H9 (cell line): ENCODE measurements around the gene HFE. TPM values are rescaled to one million over a fixed set of nuclear protein-coding genes. Genes with fewer than 3 reads are reported as not detected.

Source experiments
- DNase-seq: peaks from one replicate; pipeline ENCODE4 v3.0.0-alpha.2; 2017
- H2AFZ ChIP-seq: one replicate; pipeline ENCODE4 v1.6.1; 2013; ENCODE audit warnings: mild to moderate bottlenecking, low read length, control low read depth, moderate library complexity
- H2AK5ac ChIP-seq: 2 replicates; pipeline ENCODE4 v1.6.1; 2013; ENCODE audit warnings: low read length, control low read depth, mixed read lengths; ENCODE audit not compliant: insufficient read length
- H2BK120ac ChIP-seq: one replicate; pipeline ENCODE4 v1.6.1; 2013; ENCODE audit warnings: low read depth, mild to moderate bottlenecking, low read length, control low read depth, inconsistent platforms; ENCODE audit not compliant: poor library complexity, severe bottlenecking
- H2BK12ac ChIP-seq: 2 replicates; pipeline ENCODE4 v1.6.1; 2013; ENCODE audit warnings: low read length, control low read depth, mixed read lengths, low read depth; ENCODE audit not compliant: insufficient read length
- H2BK15ac ChIP-seq: 2 replicates; pipeline ENCODE4 v1.6.1; 2013; ENCODE audit warnings: low read depth, low read length, control low read depth
- H2BK20ac ChIP-seq: one replicate; pipeline ENCODE4 v1.6.1; 2013; ENCODE audit warnings: low read depth, mild to moderate bottlenecking, low read length, control low read depth, inconsistent platforms; ENCODE audit not compliant: poor library complexity, severe bottlenecking
- H2BK5ac ChIP-seq: 2 replicates; pipeline ENCODE4 v1.6.1; 2013; ENCODE audit warnings: low read length, control low read depth, mixed read lengths; ENCODE audit not compliant: insufficient read length
- H3K14ac ChIP-seq: 2 replicates; pipeline ENCODE4 v1.6.1; 2013; ENCODE audit warnings: low read length, control low read depth; ENCODE audit not compliant: insufficient read depth
- H3K18ac ChIP-seq: 2 replicates; pipeline ENCODE4 v1.6.1; 2013; ENCODE audit warnings: low read depth, mild to moderate bottlenecking, mixed read lengths, low read length, control low read depth; ENCODE audit not compliant: insufficient read length
- H3K23ac ChIP-seq: 2 replicates; pipeline ENCODE4 v1.6.1; 2013; ENCODE audit warnings: low read length, control low read depth, mixed read lengths, low read depth; ENCODE audit not compliant: insufficient read length
- H3K23me2 ChIP-seq: 2 replicates; pipeline ENCODE4 v1.6.1; 2013; ENCODE audit warnings: low read depth, mild to moderate bottlenecking, mixed read lengths, low read length, control low read depth; ENCODE audit not compliant: insufficient read length, poor library complexity, severe bottlenecking
- H3K27ac ChIP-seq: 2 replicates; pipeline ENCODE4 v1.5.1; 2013; ENCODE audit warnings: low read length, control low read depth, mixed read lengths, low read depth; ENCODE audit not compliant: insufficient read length
- H3K27me3 ChIP-seq: 2 replicates; pipeline ENCODE4 v1.6.1; 2013; ENCODE audit warnings: low read length, control low read depth, inconsistent platforms; ENCODE audit not compliant: insufficient read depth
- H3K4ac ChIP-seq: 2 replicates; pipeline ENCODE4 v1.6.1; 2013; ENCODE audit warnings: low read depth, mild to moderate bottlenecking, control low read depth, inconsistent platforms, low read length, moderate library complexity
- H3K4me1 ChIP-seq: 2 replicates; pipeline ENCODE4 v1.6.1; 2013; ENCODE audit warnings: low read length, control low read depth, inconsistent platforms; ENCODE audit not compliant: insufficient read depth
- H3K4me2 ChIP-seq: 2 replicates; pipeline ENCODE4 v1.6.1; 2013; ENCODE audit warnings: low read length, control low read depth, mixed read lengths; ENCODE audit not compliant: insufficient read length, insufficient read depth
- H3K56ac ChIP-seq: 2 replicates; pipeline ENCODE4 v1.6.1; 2013; ENCODE audit warnings: low read depth, mild to moderate bottlenecking, mixed read lengths, low read length, control low read depth; ENCODE audit not compliant: insufficient read length
- H3K79me1 ChIP-seq: 2 replicates; pipeline ENCODE4 v1.6.1; 2013; ENCODE audit warnings: low read depth, mild to moderate bottlenecking, moderate library complexity, low read length, control low read depth, inconsistent platforms; ENCODE audit not compliant: insufficient read depth, poor library complexity, severe bottlenecking
- H3K79me2 ChIP-seq: 2 replicates; pipeline ENCODE4 v1.6.1; 2013; ENCODE audit warnings: low read length, control low read depth, inconsistent platforms; ENCODE audit not compliant: insufficient read depth
- H3K9ac ChIP-seq: 2 replicates; pipeline ENCODE4 v1.6.1; 2013; ENCODE audit warnings: low read length, control low read depth, mixed read lengths; ENCODE audit not compliant: insufficient read length; ENCODE audit errors: extremely low read depth
- H3K9me3 ChIP-seq: one replicate; pipeline ENCODE4 v1.6.1; 2013; ENCODE audit warnings: low read depth, low read length, inconsistent platforms; ENCODE audit not compliant: control insufficient read depth
- H3T11ph ChIP-seq: one replicate; pipeline ENCODE4 v1.6.1; 2013; ENCODE audit warnings: mild to moderate bottlenecking, low read length, control low read depth, inconsistent platforms
- H4K20me1 ChIP-seq: one replicate; pipeline ENCODE4 v1.6.1; 2013; ENCODE audit not compliant: control insufficient read depth, insufficient read length, insufficient read depth
- H4K5ac ChIP-seq: 2 replicates; pipeline ENCODE4 v1.6.1; 2013; ENCODE audit warnings: low read depth, mild to moderate bottlenecking, mixed read lengths, low read length, control low read depth; ENCODE audit not compliant: insufficient read length
- H4K8ac ChIP-seq: replicated peaks from 2 replicates; pipeline ENCODE4 v1.6.1; 2013; ENCODE audit warnings: low read length, control low read depth, mixed read lengths, low read depth; ENCODE audit not compliant: insufficient read length
- H4K91ac ChIP-seq: 2 replicates; pipeline ENCODE4 v1.6.1; 2013; ENCODE audit warnings: low read depth, mild to moderate bottlenecking, moderate library complexity, mixed read lengths, low read length, control low read depth; ENCODE audit not compliant: insufficient read length
- H3K27ac Mint-ChIP-seq, 3 experiments: 2 replicates in 2 of 3; 3 replicates in 1 of 3; pipeline ENCODE4 v1.8.0; 2020 to 2021; ENCODE audit warnings: mixed read lengths in 3 of 3, mild to moderate bottlenecking in 1 of 3, moderate library complexity in 1 of 3
- H3K27me3 Mint-ChIP-seq: 2 replicates; pipeline ENCODE4 v1.8.0; 2021; ENCODE audit warnings: low read depth, mild to moderate bottlenecking, moderate library complexity, mixed read lengths
- H3K36me3 Mint-ChIP-seq, 3 experiments: 2 replicates in 2 of 3; 3 replicates in 1 of 3; pipeline ENCODE4 v1.8.0; 2020 to 2021; ENCODE audit warnings: low read depth in 3 of 3, mixed read lengths in 3 of 3; ENCODE audit not compliant: insufficient read depth in 1 of 3
- H3K4me1 Mint-ChIP-seq, 2 experiments: 2 replicates each; pipeline ENCODE4 v1.8.0; 2020; ENCODE audit warnings: mixed read lengths in 2 of 2
- H3K4me3 Mint-ChIP-seq, 2 experiments: 2 replicates in 1 of 2; 3 replicates in 1 of 2; pipeline ENCODE4 v1.8.0; 2020 to 2021; ENCODE audit warnings: mild to moderate bottlenecking in 2 of 2, mixed read lengths in 2 of 2, moderate library complexity in 1 of 2
- H3K9me3 Mint-ChIP-seq, 2 experiments: 2 replicates in 1 of 2; 3 replicates in 1 of 2; pipeline ENCODE4 v1.8.0; 2020; ENCODE audit warnings: mild to moderate bottlenecking in 2 of 2, mixed read lengths in 2 of 2, moderate library complexity in 1 of 2
- WGBS: extraction: QIAGEN DNeasy Blood & Tissue Kit; methylation state at CpG from one replicate; pipeline ENCODE4 v1.1.7; 2013; ENCODE audit warnings: missing lambda C conversion rate, low lambda C conversion rate, mixed read lengths; ENCODE audit not compliant: insufficient read length; ENCODE audit errors: extremely low coverage; 5-methylcytosine and 5-hydroxymethylcytosine counted together
- total RNA-seq: library from RNA; stranded (reverse); gene quantifications from 2 replicates; pipeline ENCODE4 v1.2.1, GENCODE V29; 2021
- TF ChIP-seq, protein P1 (sequence below): fragments of 200-600 bp; sonication (generic); conservative IDR thresholded peaks from 3 replicates; pipeline ENCODE4 v1.8.0; 2021; ENCODE audit warnings: antibody characterized with exemption, mild to moderate bottlenecking

HFE gene
- total RNA-seq, 1 experiment from 2014 or later = 0.98 TPM

DNA sequence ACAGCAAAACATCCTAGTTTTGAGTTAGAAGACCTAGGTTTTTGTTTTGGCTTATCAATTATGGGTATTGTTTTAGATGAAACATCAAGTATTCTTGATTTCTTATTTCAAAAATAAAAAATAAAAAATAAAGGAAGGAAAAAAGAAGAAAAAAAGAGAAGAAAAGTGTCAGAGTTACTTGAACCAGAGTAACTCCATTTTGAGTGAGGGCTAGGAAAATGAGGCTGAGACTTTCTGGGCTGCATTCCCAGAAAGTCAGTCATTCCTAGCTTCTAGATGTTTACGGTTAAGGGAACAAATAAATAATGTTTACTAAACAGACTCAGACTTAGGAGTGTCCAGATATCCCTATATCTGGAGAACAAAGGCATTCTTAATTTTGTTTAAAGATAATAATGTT lies 45.3 kb upstream of the HFE start:
- peaks cover 0 to 2% of the 10 kb centered on the region in 2 experiments; a peak in 2 of 5 replicates for H3K9me3 Mint-ChIP-seq
- peaks cover 11 to 21% of the 10 kb centered on the region in 2 experiments for H3K4me1 Mint-ChIP-seq
- Histone ChIP-seq H3K79me1 (no peaks in the 10 kb centered on the region), H2BK12ac (no peak overlapping the region), H4K20me1 (no peaks in the 10 kb centered on the region), H3K9me3 (no peaks in the 10 kb centered on the region), H3T11ph (no peak overlapping the region), H2BK20ac (no peak overlapping the region), H3K4me1 (no peaks in the 10 kb centered on the region), H2BK15ac (no peak overlapping the region), H3K9ac (no peak overlapping the region), H3K14ac (no peak overlapping the region), H3K4me2 (no peak overlapping the region), H3K27ac (no peak overlapping the region), H3K18ac (no peak overlapping the region), H4K8ac (no peak overlapping the region), H2BK120ac (no peak overlapping the region), H4K5ac (no peak overlapping the region), H3K56ac (no peak overlapping the region), H3K4ac (no peak overlapping the region), H3K79me2 (no peaks in the 10 kb centered on the region), H3K27me3 (no peaks in the 10 kb centered on the region), H2AFZ (no peak overlapping the region), H3K23ac (no peak overlapping the region), H2BK5ac (no peak overlapping the region), H4K91ac (no peak overlapping the region), H2AK5ac (no peak overlapping the region), H3K23me2 (peaks cover 8% of the 10 kb centered on the region)
- TF ChIP-seq, protein P1, sequence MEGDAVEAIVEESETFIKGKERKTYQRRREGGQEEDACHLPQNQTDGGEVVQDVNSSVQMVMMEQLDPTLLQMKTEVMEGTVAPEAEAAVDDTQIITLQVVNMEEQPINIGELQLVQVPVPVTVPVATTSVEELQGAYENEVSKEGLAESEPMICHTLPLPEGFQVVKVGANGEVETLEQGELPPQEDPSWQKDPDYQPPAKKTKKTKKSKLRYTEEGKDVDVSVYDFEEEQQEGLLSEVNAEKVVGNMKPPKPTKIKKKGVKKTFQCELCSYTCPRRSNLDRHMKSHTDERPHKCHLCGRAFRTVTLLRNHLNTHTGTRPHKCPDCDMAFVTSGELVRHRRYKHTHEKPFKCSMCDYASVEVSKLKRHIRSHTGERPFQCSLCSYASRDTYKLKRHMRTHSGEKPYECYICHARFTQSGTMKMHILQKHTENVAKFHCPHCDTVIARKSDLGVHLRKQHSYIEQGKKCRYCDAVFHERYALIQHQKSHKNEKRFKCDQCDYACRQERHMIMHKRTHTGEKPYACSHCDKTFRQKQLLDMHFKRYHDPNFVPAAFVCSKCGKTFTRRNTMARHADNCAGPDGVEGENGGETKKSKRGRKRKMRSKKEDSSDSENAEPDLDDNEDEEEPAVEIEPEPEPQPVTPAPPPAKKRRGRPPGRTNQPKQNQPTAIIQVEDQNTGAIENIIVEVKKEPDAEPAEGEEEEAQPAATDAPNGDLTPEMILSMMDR = no peak
- no peaks in the 10 kb centered on the region for H3K27me3 Mint-ChIP-seq
- no peak for DNase-seq
- H3K36me3 Mint-ChIP-seq = peaks cover 0 to 8% (median 2%) of the 10 kb centered on the region in 3 experiments; a peak in 2 of 7 replicates
- no peak overlapping the region for H3K4me3 Mint-ChIP-seq
- no peak overlapping the region; a peak in 1 of 7 replicates for H3K27ac Mint-ChIP-seq
- no CpG with 5 or more reads among the region's 1 CpG for WGBS
